ENCODE results near the gene TMOD1.

Gene TMOD1

DNA sequence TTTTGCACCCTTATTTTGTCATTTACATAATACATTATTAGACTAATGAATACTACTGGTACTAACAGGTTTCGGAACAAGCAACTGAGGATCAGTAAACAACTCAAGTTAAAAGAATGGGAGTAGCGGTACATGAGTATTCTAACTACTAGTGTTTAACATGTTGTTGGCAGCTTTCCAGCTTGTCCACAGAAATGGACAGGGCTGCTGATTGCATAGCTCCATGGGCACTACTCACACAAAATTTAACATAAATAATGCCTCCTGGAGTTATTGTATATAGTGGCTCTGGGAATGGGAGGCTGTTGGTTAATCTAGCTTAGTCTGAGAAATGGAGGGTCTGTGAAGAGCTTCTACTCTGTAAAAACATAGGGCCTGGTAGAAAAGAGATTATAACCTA, 138.9 kb downstream of the TMOD1 start:
- DNase-seq: no peak

DNA sequence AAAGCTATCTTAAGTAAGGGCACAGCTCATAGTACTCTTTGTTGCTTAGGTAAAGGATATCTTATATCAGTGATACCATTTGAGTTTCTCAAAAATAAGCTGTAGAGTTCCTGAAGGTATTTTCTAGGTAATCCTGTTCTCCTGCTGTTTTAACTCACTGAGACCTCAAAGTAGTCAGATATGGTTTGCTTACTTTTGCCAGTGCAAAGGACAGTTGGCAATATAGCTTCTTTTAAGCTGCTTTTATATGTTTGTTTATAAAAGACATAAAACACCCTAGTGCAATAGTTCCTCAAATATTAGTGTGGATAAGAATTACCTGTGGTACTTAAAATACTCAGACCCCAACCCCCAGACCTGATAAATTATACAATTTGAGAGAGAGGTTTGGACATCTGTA, 144.3 kb downstream of the TMOD1 start:
- DNase-seq: no peak

DNA sequence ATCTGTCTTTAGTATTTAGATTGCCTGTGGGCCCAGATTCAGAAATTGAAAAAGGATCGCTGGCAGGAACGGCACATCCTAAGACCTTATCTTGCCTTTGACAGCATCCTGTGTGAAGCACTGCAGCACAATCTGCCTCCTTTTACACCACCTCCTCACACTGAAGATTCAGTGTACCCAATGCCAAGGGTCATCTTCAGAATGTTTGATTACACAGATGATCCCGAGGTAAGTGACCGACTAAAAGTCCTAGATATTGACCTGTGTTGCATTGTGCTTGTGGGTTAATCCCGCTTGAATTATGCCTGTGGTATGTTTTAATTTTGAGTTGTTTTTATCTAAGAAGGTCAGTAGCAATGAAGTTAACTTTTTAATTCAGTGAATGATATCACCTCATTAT, 146.5 kb downstream of the TMOD1 start:
- DNase-seq: no peak

Data from CD4-positive, alpha-beta T cell treated with Interleukin-12 subunit alpha and Interleukin-12 subunit beta, for 1 hour (primary cell).